Measurements from ENCODE around the gene TSHZ2.
"Not testable (repeated sequence)": the region's sequence is repeated elsewhere in the genome, so short reads cannot be mapped to it uniquely, and the experiment has no call there.

DNA sequence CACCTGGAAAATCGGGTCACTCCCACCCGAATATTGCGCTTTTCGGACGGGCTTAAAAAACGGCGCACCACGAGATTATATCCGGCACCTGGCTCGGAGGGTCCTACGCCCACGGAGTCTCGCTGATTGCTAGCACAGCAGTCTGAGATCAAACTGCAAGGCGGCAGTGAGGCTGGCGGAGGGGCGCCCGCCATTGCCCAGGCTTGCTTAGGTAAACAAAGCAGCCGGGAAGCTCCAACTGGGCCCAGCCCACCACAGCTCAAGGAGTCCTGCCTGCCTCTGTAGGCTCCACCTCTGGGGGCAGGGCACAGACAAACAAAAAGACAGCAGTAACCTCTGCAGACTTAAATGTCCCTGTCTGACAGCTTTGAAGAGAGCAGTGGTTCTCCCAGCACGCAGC, 531.9 kb downstream of the TSHZ2 start:
- TF ChIP-seq POLR2AphosphoS5 (IDR thresholded peaks at IDR 0.05; ENCODE audit: low read depth, low read length); POLR2A (IDR thresholded peaks at IDR 0.05; ENCODE audit: low read depth, low read length); TAF1 (IDR thresholded peaks at IDR 0.05; ENCODE audit: borderline replicate concordance, low read depth, low read length): not testable (repeated sequence)

All from GM12892 (cell line).